Small intestine (tissue), 7 donors: ENCODE data around the gene NTNG1. TPM values are rescaled to one million over a fixed set of nuclear protein-coding genes. Genes with fewer than 3 reads are reported as not detected.
A peak's percentile ranks its signal among the peaks of the same experiment; 100 is the strongest.

ENCODE experiments used
- DNase-seq, 2 donors: peaks; one replicate each; pipeline versions ENCODE4 v3.0.0 to v3.0.0-alpha.2; 2013
- FAIRE-seq: peaks from 2 replicates; lab custom pipeline; 2012; peaks lifted over from hg19 to GRCh38; lab: Jason Lieb, UNC
- H3K27ac ChIP-seq, 3 donors: one replicate each; pipeline ENCODE4 v1.5.1; 2013; ENCODE audit warnings: low read length in 2 of 3, mild to moderate bottlenecking in 2 of 3, control low read depth in 1 of 3, inconsistent platforms in 1 of 3, low read depth in 1 of 3, moderate library complexity in 1 of 3
- H3K27me3 ChIP-seq, 3 donors: one replicate each; pipeline ENCODE4 v1.6.1; 2013; ENCODE audit warnings: low read length in 3 of 3, inconsistent platforms in 1 of 3; ENCODE audit not compliant: control insufficient read depth in 3 of 3, insufficient read depth in 3 of 3
- H3K36me3 ChIP-seq, 3 donors: one replicate each; pipeline ENCODE4 v1.6.1; 2013; ENCODE audit warnings: low read length in 3 of 3, inconsistent platforms in 1 of 3, low read depth in 1 of 3, mild to moderate bottlenecking in 1 of 3, moderate library complexity in 1 of 3; ENCODE audit not compliant: control insufficient read depth in 3 of 3, insufficient read depth in 2 of 3
- H3K4me1 ChIP-seq, 3 donors: one replicate each; pipeline ENCODE4 v1.6.1; 2013; ENCODE audit warnings: low read length in 2 of 3, inconsistent platforms in 1 of 3, low read depth in 1 of 3, mild to moderate bottlenecking in 1 of 3, moderate library complexity in 1 of 3; ENCODE audit not compliant: control insufficient read depth in 3 of 3, insufficient read depth in 2 of 3
- H3K4me3 ChIP-seq, 3 donors: one replicate each; pipeline ENCODE4 v1.5.1; 2013; ENCODE audit warnings: low read length in 3 of 3, control low read depth in 1 of 3, inconsistent platforms in 1 of 3, low read depth in 1 of 3, mild to moderate bottlenecking in 1 of 3, moderate library complexity in 1 of 3
- H3K9me3 ChIP-seq, 2 donors: one replicate each; pipeline ENCODE4 v1.6.1; 2013; ENCODE audit warnings: low read depth in 1 of 2, low read length in 1 of 2; ENCODE audit not compliant: control insufficient read depth in 2 of 2, insufficient read depth in 1 of 2
- WGBS, 3 donors: extraction: QIAGEN DNeasy Blood & Tissue Kit; methylation state at CpG; one replicate each; pipeline ENCODE4 v1.1.7; 2013; 5-methylcytosine and 5-hydroxymethylcytosine counted together
- polyA plus RNA-seq, 4 donors: library from polyadenylated mRNA; stranded (reverse) in 3 of 4; unstranded in 1 of 4; fragments of 200-250 nt in 3 of 4; fragments of 120-200 nt in 1 of 4; gene quantifications; one replicate each; pipeline versions ENCODE4 v1.2.1 to v1.2.3, GENCODE V29; 2013
- donor health status: healthy with polysubstance abuse.
- donor health status: control.
- donor health status: control.
- donor health status: Bipolar disorder and iron deficiency.
- donor health status: healthy.

The NTNG1 gene
- polyA plus RNA-seq, 4 donors: 0.27 to 0.65 TPM; not detected in 2

GRCh38 chr1:107195476-107195875, 54.6 kb downstream of the NTNG1 start:
- Histone ChIP-seq H3K27ac (no peak overlapping the region), H3K4me1 (no peaks in the 10 kb centered on the region), H3K36me3 (no peaks in the 10 kb centered on the region), H3K27me3 (no peaks in the 10 kb centered on the region), H3K4me3 (no peak overlapping the region), H3K9me3 (no peaks in the 10 kb centered on the region)
- DNase-seq: no peak
- FAIRE-seq: no peak
- WGBS, 3 donors: 71 to 85% (median 79%) methylated on average over 1 of the region's 1 CpG

- Histone ChIP-seq H3K27me3 (no peaks in the 10 kb centered on the region), H3K4me1 (no peaks in the 10 kb centered on the region), H3K4me3 (no peak overlapping the region), H3K27ac (no peak overlapping the region), H3K9me3 (no peaks in the 10 kb centered on the region), H3K36me3 (no peaks in the 10 kb centered on the region)
- no peak for FAIRE-seq
- DNase-seq: peak; percentile 2 to 11
- WGBS, 3 donors: 42 to 58% (median 48%) methylated on average over 5 of the region's 5 CpGs
These were observed 56.2 kb downstream of the NTNG1 start for GRCh38 chr1:107196973-107197562.

- Histone ChIP-seq H3K27me3 (no peaks in the 10 kb centered on the region), H3K4me1 (no peaks in the 10 kb centered on the region), H3K9me3 (no peaks in the 10 kb centered on the region), H3K27ac (no peak overlapping the region), H3K36me3 (no peaks in the 10 kb centered on the region), H3K4me3 (no peak overlapping the region)
- DNase-seq (no peak), FAIRE-seq (no peak)
- 55 to 67% (median 64%) methylated on average over 5 of the region's 5 CpGs for WGBS, 3 donors
These were observed 57.7 kb downstream of the NTNG1 start for GRCh38 chr1:107198561-107198960.

GRCh38 chr1:107200631-107201030, 59.8 kb downstream of the NTNG1 start:
- DNase-seq (no peak), FAIRE-seq (no peak)
- Histone ChIP-seq H3K27ac (no peak overlapping the region), H3K4me1 (no peaks in the 10 kb centered on the region), H3K27me3 (no peaks in the 10 kb centered on the region), H3K36me3 (no peaks in the 10 kb centered on the region), H3K4me3 (no peak overlapping the region), H3K9me3 (no peaks in the 10 kb centered on the region)
- WGBS, 3 donors: 75 to 89% (median 84%) methylated on average over 1 of the region's 1 CpG

- 87 to 95% (median 88%) methylated on average over 1 of the region's 1 CpG for WGBS, 3 donors
- Histone ChIP-seq H3K4me3 (no peak overlapping the region), H3K27ac (no peak overlapping the region), H3K27me3 (no peaks in the 10 kb centered on the region), H3K9me3 (no peaks in the 10 kb centered on the region), H3K36me3 (no peaks in the 10 kb centered on the region), H3K4me1 (no peaks in the 10 kb centered on the region)
- FAIRE-seq (no peak), DNase-seq (no peak)
These were observed 61.2 kb downstream of the NTNG1 start for GRCh38 chr1:107202007-107202406.

GRCh38 chr1:107213225-107213624, 72.4 kb downstream of the NTNG1 start:
- Histone ChIP-seq H3K36me3 (no peaks in the 10 kb centered on the region), H3K9me3 (peaks cover 0 to 4% of the 10 kb centered on the region in 2 donors), H3K4me3 (no peak overlapping the region), H3K27ac (no peak overlapping the region), H3K4me1 (no peaks in the 10 kb centered on the region), H3K27me3 (no peaks in the 10 kb centered on the region)
- FAIRE-seq (no peak), DNase-seq (no peak)
- WGBS, 3 donors: 79 to 91% (median 80%) methylated on average over 7 of the region's 7 CpGs

GRCh38 chr1:107220036-107220435, 79.2 kb downstream of the NTNG1 start:
- H3K27me3 ChIP-seq: no peaks in the 10 kb centered on the region
- DNase-seq: no peak
- no peak overlapping the region for H3K4me3 ChIP-seq
- peaks cover 0 to 8% of the 10 kb centered on the region in 2 donors for H3K9me3 ChIP-seq
- FAIRE-seq: no peak
- no peaks in the 10 kb centered on the region for H3K36me3 ChIP-seq
- H3K4me1 ChIP-seq: no peaks in the 10 kb centered on the region
- H3K27ac ChIP-seq: no peak overlapping the region
- 91 to 100% (median 100%) methylated on average over 1 of the region's 1 CpG for WGBS, 3 donors

- DNase-seq: no peak
- Histone ChIP-seq H3K4me1 (no peaks in the 10 kb centered on the region), H3K36me3 (no peaks in the 10 kb centered on the region), H3K27ac (no peak overlapping the region), H3K4me3 (no peak overlapping the region), H3K27me3 (no peaks in the 10 kb centered on the region), H3K9me3 (no peaks in the 10 kb centered on the region)
- no peak for FAIRE-seq
- 52 to 80% (median 67%) methylated on average over 1 of the region's 1 CpG for WGBS, 3 donors
These were observed 84.9 kb downstream of the NTNG1 start for GRCh38 chr1:107225706-107226105.
